Heart left ventricle (tissue), 16 donors: ENCODE data around the gene CASK. TPM values are rescaled to one million over a fixed set of nuclear protein-coding genes. Genes with fewer than 3 reads are reported as not detected.
A peak's percentile ranks its signal among the peaks of the same experiment; 100 is the strongest.
"Not testable (repeated sequence)": the region's sequence is repeated elsewhere in the genome, so short reads cannot be mapped to it uniquely, and the experiment has no call there.

Source experiments
- ATAC-seq, 4 donors: fragments of 200-7000 bp; cut with Tn5 transposase; one replicate each; pipeline ENCODE4 v1.9.1; 2020 to 2022; ENCODE audit warnings: moderate library complexity in 4 of 4, mild to moderate bottlenecking in 3 of 4, moderate number of reproducible peaks in 1 of 4
- DNase-seq, 5 donors: peaks; one replicate each; pipeline ENCODE4 v3.0.0-alpha.2; 2020
- H3K27ac ChIP-seq, 12 donors: fragments of 200-600 bp; sonication (generic) in 4 of 12; one replicate each; pipeline versions ENCODE4 v1.5.0 to v1.8.0; 2016 to 2022; ENCODE audit warnings: mild to moderate bottlenecking in 2 of 12
- H3K27me3 ChIP-seq, 9 donors: fragments of 200-600 bp; sonication (generic) in 2 of 9; one replicate each; pipeline versions ENCODE4 v1.5.1 to v1.8.0; 2016 to 2022; ENCODE audit warnings: mild to moderate bottlenecking in 3 of 9
- H3K36me3 ChIP-seq, 9 donors: fragments of 200-600 bp; sonication (generic) in 2 of 9; one replicate each; pipeline versions ENCODE4 v1.5.0 to v1.8.0; 2018 to 2022; ENCODE audit warnings: mild to moderate bottlenecking in 2 of 9
- H3K4me1 ChIP-seq, 12 donors: fragments of 200-600 bp; sonication (generic) in 4 of 12; one replicate each; pipeline versions ENCODE4 v1.5.0 to v1.8.0; 2016 to 2022; ENCODE audit warnings: mild to moderate bottlenecking in 3 of 12
- H3K4me3 ChIP-seq, 12 donors: fragments of 200-600 bp; sonication (generic) in 4 of 12; one replicate each; pipeline versions ENCODE4 v1.5.0 to v1.8.0; 2017 to 2022; ENCODE audit warnings: mild to moderate bottlenecking in 9 of 12, moderate library complexity in 4 of 12
- H3K9me3 ChIP-seq, 12 donors: fragments of 200-600 bp; sonication (generic) in 4 of 12; one replicate each; pipeline versions ENCODE4 v1.5.0 to v1.8.0; 2016 to 2022; ENCODE audit warnings: mild to moderate bottlenecking in 1 of 12
- POLR2A ChIP-seq, 2 donors: fragments of 450-650 bp; IDR thresholded peaks; one replicate each; pipeline ENCODE4 v1.6.1; 2017; ENCODE audit warnings: antibody characterized with exemption in 2 of 2, mild to moderate bottlenecking in 2 of 2, moderate library complexity in 2 of 2
- WGBS, 4 donors: extraction: QIAGEN DNeasy Blood & Tissue Kit in 2 of 4; methylation state at CpG; one replicate each; pipeline versions ENCODE4 v1.1.5 to v1.1.7; 2013 to 2018; 5-methylcytosine and 5-hydroxymethylcytosine counted together
- intact Hi-C, 10 donors: fragments of 100-400 bp; cut with DNase I; formaldehyde crosslinking; loops; one replicate each; pipeline versions ENCODE4 v1.11.1 to v1.14.2; 2022
- polyA plus RNA-seq, 2 donors: library from polyadenylated mRNA; stranded (reverse); fragments of 200-250 nt; gene quantifications; one replicate each; pipeline ENCODE4 v1.2.3, GENCODE V29; 2013
- total RNA-seq, 9 donors: library from RNA; depleted of rRNA in 2 of 9; stranded (reverse); fragments of >200 nt in 2 of 9; fragmentation: NEBNext Ultra II Directional in 3 of 9; extraction: Animal tissue kit (Norgen Biotek cat#: 25700) in 3 of 9; gene quantifications; one replicate each; pipeline versions ENCODE4 v1.1.0 to v1.2.4, GENCODE V29; 2016 to 2023
- TF ChIP-seq, protein P1 (sequence below), 12 donors: fragments of 200-600 bp; sonication (generic) in 4 of 12; IDR thresholded peaks; one replicate each; pipeline versions ENCODE4 v1.5.0 to v1.8.0; 2018 to 2022; ENCODE audit warnings: antibody characterized with exemption in 12 of 12, mild to moderate bottlenecking in 5 of 12
- donor health status: ischemic (EF 13 %, LVEDD 7.1; RV severe dilation, severe dysfunction).
- donor health status: healthy with polysubstance abuse.
- donor health status: DM: no; HTN: yes; CAD: no.
- donor health status: DM: no; HTN: no; CAD: no.
- donor health status: ischemic (EF 25% LVEDD 6.9; RV normal size, moderate dysfunction).
- donor health status: ischemic (EF 25% LVEDD 5.7; RV mildly dilated, moderate dysfunction).
- donor health status: healthy.
- donor health status: DM: yes; HTN: yes; CAD: no.
- donor health status: ischemic (EF 35%, LVEDD 5.7; RV mildly dilated, moderate dysfunction).
- donor health status: nonischemic (EF 11% LVEDD 7.7; RV severe dilation, severe dysfunction).
- donor health status: DM: yes; HTN: yes; CAD: no.
- donor health status: PGD.
- donor health status: ischemic (EF 29% LVEDD 5.4; RV normal size, mild dysfunction).
- donor health status: nonischemic (EF 23%, LVEDD 6.1; RV moderate dilation, normal function).

The CASK gene
- total and polyA plus RNA-seq, 11 donors = 2.9 to 25.6 (median 13.6) TPM

DNA sequence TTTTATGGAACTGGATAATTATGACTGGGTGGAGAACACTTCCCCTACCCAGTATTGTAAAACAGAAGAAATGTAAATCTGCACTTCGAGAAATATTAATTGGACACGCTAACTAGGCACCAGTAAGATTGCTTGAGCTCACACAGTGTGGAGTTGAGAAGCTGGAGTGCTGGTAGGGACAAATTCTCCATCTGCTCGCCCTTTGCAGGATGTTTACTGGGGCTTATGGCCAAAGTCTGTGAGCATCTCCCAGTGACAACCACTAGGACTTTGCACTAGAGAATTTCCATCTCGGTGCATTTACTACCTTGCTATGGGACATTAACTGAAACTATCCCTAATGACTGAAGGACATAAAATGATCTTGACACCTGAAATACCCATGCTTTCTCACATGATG is 268.3 kb downstream of the CASK start:
- ATAC-seq (no peak), DNase-seq (no peak)
- 62 to 69% (median 67%) methylated on average over 4 of the region's 4 CpGs for WGBS, 4 donors
- no peaks in the 10 kb centered on the region for H3K9me3 ChIP-seq
- H3K4me3 ChIP-seq = no peak overlapping the region
- H3K36me3 ChIP-seq = peaks cover 0 to 35% (median 14%) of the 10 kb centered on the region in 9 donors
- H3K4me1 ChIP-seq = no peaks in the 10 kb centered on the region
- intact Hi-C loops = no loop called here
- peaks cover 0 to 9% (median 0%) of the 10 kb centered on the region in 9 donors for H3K27me3 ChIP-seq
- H3K27ac ChIP-seq = no peak overlapping the region
- TF ChIP-seq, protein P1, sequence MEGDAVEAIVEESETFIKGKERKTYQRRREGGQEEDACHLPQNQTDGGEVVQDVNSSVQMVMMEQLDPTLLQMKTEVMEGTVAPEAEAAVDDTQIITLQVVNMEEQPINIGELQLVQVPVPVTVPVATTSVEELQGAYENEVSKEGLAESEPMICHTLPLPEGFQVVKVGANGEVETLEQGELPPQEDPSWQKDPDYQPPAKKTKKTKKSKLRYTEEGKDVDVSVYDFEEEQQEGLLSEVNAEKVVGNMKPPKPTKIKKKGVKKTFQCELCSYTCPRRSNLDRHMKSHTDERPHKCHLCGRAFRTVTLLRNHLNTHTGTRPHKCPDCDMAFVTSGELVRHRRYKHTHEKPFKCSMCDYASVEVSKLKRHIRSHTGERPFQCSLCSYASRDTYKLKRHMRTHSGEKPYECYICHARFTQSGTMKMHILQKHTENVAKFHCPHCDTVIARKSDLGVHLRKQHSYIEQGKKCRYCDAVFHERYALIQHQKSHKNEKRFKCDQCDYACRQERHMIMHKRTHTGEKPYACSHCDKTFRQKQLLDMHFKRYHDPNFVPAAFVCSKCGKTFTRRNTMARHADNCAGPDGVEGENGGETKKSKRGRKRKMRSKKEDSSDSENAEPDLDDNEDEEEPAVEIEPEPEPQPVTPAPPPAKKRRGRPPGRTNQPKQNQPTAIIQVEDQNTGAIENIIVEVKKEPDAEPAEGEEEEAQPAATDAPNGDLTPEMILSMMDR (IDR thresholded peaks at IDR 0.05) = no peak
- TF ChIP-seq POLR2A (IDR thresholded peaks at IDR 0.05) = no peak

DNA sequence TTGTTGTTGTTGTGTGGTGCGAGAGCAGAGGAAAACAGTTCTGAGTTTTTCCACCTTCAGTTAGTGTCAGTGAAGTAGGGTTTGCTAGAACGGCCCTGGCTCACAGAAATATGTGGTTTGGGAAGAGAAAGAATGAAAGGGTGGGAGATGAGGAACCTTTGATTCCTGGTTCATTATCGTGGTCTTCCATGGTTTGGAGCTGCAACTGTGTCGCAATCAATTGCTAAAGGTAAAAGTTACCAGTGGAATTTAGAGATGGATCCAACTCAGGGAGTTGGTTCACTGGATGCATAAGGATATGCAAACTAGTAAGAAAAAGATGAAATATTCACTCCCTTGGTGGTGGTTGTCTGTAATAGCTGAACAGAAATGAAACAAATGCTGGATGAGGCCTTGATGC is 270.2 kb downstream of the CASK start:
- H3K27me3 ChIP-seq = peaks cover 0 to 6% (median 0%) of the 10 kb centered on the region in 9 donors
- WGBS, 4 donors = 80 to 98% (median 89%) methylated on average over 4 of the region's 4 CpGs
- DNase-seq = no peak
- peaks cover 0 to 4% (median 0%) of the 10 kb centered on the region in 12 donors for H3K9me3 ChIP-seq
- TF ChIP-seq, protein P1 (IDR thresholded peaks at IDR 0.05) = no peak
- no peak for TF ChIP-seq POLR2A (IDR thresholded peaks at IDR 0.05)
- no peak overlapping the region for H3K27ac ChIP-seq
- ATAC-seq = no peak
- intact Hi-C loops = no loop called here
- H3K4me1 ChIP-seq = no peaks in the 10 kb centered on the region
- peaks cover 0 to 16% (median 3%) of the 10 kb centered on the region in 9 donors for H3K36me3 ChIP-seq
- H3K4me3 ChIP-seq = no peak overlapping the region

DNA sequence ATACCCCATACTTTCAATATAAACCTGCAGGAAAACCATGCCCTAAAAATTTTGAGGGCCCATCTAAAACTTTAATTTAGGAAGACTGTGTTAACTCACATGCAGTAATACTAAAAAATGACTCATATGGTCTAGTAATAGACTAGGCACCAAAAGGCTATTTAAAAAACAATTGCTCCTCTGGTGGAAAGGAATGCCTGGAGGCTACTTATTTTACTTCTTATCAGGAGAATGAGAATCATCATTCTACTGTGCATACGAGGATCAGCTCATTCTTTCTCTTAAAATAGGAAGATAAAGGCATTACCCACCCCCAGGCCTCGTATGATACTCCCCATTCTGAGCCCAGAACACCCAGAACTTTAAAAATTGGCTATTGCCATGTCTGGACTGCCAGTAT is 277.2 kb downstream of the CASK start:
- H3K4me1 ChIP-seq, H3K27ac ChIP-seq, intact Hi-C loops, H3K4me3 ChIP-seq, DNase-seq, H3K36me3 ChIP-seq, ATAC-seq, H3K9me3 ChIP-seq, H3K27me3 ChIP-seq: not testable (repeated sequence)
- WGBS, 4 donors = 34 to 82% (median 66%) methylated on average over 2 of the region's 2 CpGs

DNA sequence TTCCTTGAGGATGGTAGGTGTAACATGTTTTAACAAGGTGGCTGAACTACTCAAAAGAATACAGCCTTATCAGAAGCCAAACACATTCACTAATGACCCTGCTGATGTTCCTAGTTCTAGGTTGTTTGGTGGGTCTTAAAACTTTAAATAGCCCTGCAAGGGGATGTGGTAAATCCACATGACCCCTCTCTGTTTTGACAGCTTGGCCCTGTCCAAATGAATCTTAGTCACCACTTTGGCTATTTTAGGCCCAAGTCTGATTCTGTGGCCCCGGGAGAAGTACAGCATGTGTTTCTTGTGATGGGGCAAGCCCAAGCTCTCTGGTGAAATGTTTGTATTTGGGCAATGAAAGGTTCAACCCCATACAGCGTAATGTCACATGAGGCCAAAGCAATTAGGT is 289.1 kb downstream of the CASK start:
- Histone ChIP-seq H3K27me3 (peaks cover 0 to 13% (median 0%) of the 10 kb centered on the region in 9 donors), H3K27ac (no peak overlapping the region), H3K4me3 (no peak overlapping the region), H3K36me3 (peaks cover 0 to 2% (median 0%) of the 10 kb centered on the region in 9 donors), H3K4me1 (no peaks in the 10 kb centered on the region), H3K9me3 (peaks cover 0 to 3% (median 0%) of the 10 kb centered on the region in 12 donors)
- ATAC-seq (peak in 3 of 4 donors; percentile 11 to 49 (median 38)), DNase-seq (peak in 1 of 5 donors; percentile 8)
- intact Hi-C loops = no loop called here
- no peak for TF ChIP-seq POLR2A (IDR thresholded peaks at IDR 0.05)
- TF ChIP-seq, protein P1 (IDR thresholded peaks at IDR 0.05) = no peak
- WGBS, 4 donors = 10 to 17% (median 13%) methylated on average over 2 of the region's 2 CpGs

DNA sequence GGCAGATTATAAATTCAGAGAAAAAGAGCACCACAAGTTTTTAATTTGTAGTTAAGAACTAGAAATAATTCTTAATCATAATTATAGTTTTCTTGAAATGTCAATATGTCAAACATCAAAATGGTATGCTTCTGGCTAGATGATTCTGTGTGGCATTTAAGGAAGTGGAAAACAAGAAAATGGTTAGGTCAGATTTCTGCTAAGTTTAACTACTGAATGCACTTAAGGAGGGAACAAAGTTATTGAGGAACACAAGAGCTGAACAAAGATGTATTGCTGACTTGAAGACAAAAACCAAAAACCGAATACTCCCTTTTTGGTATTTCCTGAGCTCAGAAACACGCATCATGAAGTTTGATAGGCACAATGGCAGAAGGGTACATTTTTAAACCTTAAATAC is 293.3 kb downstream of the CASK start:
- WGBS, 4 donors = 79 to 92% (median 84%) methylated on average over 2 of the region's 2 CpGs

More for the DNA sequence above, 293.3 kb downstream of the CASK start:
- peaks cover 0 to 20% (median 5%) of the 10 kb centered on the region in 9 donors for H3K36me3 ChIP-seq
- peaks cover 0 to 21% (median 0%) of the 10 kb centered on the region in 9 donors for H3K27me3 ChIP-seq
- no peaks in the 10 kb centered on the region for H3K4me1 ChIP-seq
- H3K9me3 ChIP-seq = no peaks in the 10 kb centered on the region
- ATAC-seq = no peak
- intact Hi-C loops = no loop called here
- no peak overlapping the region for H3K27ac ChIP-seq
- no peak for DNase-seq
- H3K4me3 ChIP-seq = no peak overlapping the region
- TF ChIP-seq, protein P1 (IDR thresholded peaks at IDR 0.05) = no peak
- TF ChIP-seq POLR2A (IDR thresholded peaks at IDR 0.05) = no peak
